ENCODE data around the gene UTS2R.

UTS2R gene

GRCh38 chr17:82371333-82372248, at the start of gene UTS2R:
Gene UTS2R (plus strand): TSS chr17:82371765. CDS start chr17:82374325, 2,560 bp downstream.
- Mint-ChIP-seq H3K27ac (peak within 1 kb of the TSS; percentile 70), H3K4me1 (peaks cover 24% of the 10 kb centered on the region), H3K4me3 (peak within 1 kb of the TSS; percentile 73), H3K36me3 (no peaks in the 10 kb centered on the region), H3K27me3 (peaks cover 63% of the 10 kb centered on the region), H3K9me3 (no peaks in the 10 kb centered on the region)
- peak; percentile 31 for ATAC-seq

GRCh38 chr17:82321947-82322466, 49.6 kb upstream of the UTS2R start:
- H3K27ac Mint-ChIP-seq, result peak overlapping the region; percentile 89
- no peak for ATAC-seq
- no peaks in the 10 kb centered on the region for H3K36me3 Mint-ChIP-seq
- peaks cover 46% of the 10 kb centered on the region for H3K27me3 Mint-ChIP-seq
- H3K9me3 Mint-ChIP-seq, result no peaks in the 10 kb centered on the region
- peaks cover 39% of the 10 kb centered on the region for H3K4me1 Mint-ChIP-seq
- H3K4me3 Mint-ChIP-seq, result peak overlapping the region; percentile 67

- Mint-ChIP-seq H3K27ac (peak overlapping the region; percentile 89), H3K27me3 (peaks cover 54% of the 10 kb centered on the region), H3K36me3 (no peaks in the 10 kb centered on the region)
Observed at GRCh38 chr17:82322526-82323453, 48.8 kb upstream of the UTS2R start.

GRCh38 chr17:82323514-82324234, 47.9 kb upstream of the UTS2R start:
- peaks cover 39% of the 10 kb centered on the region for H3K4me1 Mint-ChIP-seq
- H3K27ac Mint-ChIP-seq, result peak overlapping the region; percentile 89
- H3K4me3 Mint-ChIP-seq, result no peak overlapping the region
- no peaks in the 10 kb centered on the region for H3K36me3 Mint-ChIP-seq
- ATAC-seq, result no peak
- no peaks in the 10 kb centered on the region for H3K9me3 Mint-ChIP-seq
- H3K27me3 Mint-ChIP-seq, result peaks cover 60% of the 10 kb centered on the region

More at GRCh38 chr17:82322526-82323453, 48.8 kb upstream of the UTS2R start:
- ATAC-seq, result no peak
- peaks cover 39% of the 10 kb centered on the region for H3K4me1 Mint-ChIP-seq
- H3K9me3 Mint-ChIP-seq, result no peaks in the 10 kb centered on the region
- peak overlapping the region; percentile 67 for H3K4me3 Mint-ChIP-seq

GRCh38 chr17:82324566-82325285, 46.8 kb upstream of the UTS2R start:
- peaks cover 71% of the 10 kb centered on the region for H3K27me3 Mint-ChIP-seq
- H3K27ac Mint-ChIP-seq, result peak overlapping the region; percentile 89
- peaks cover 44% of the 10 kb centered on the region for H3K4me1 Mint-ChIP-seq
- no peaks in the 10 kb centered on the region for H3K9me3 Mint-ChIP-seq
- H3K36me3 Mint-ChIP-seq, result no peaks in the 10 kb centered on the region
- ATAC-seq, result no peak
- H3K4me3 Mint-ChIP-seq, result no peak overlapping the region

GRCh38 chr17:82325286-82326180, 46.0 kb upstream of the UTS2R start:
- no peak for ATAC-seq
- H3K27ac Mint-ChIP-seq, result no peak overlapping the region
- H3K27me3 Mint-ChIP-seq, result peaks cover 79% of the 10 kb centered on the region
- H3K36me3 Mint-ChIP-seq, result no peaks in the 10 kb centered on the region
- peaks cover 44% of the 10 kb centered on the region for H3K4me1 Mint-ChIP-seq
- H3K9me3 Mint-ChIP-seq, result no peaks in the 10 kb centered on the region
- H3K4me3 Mint-ChIP-seq, result no peak overlapping the region

- Mint-ChIP-seq H3K4me3 (no peak overlapping the region), H3K27me3 (peaks cover 97% of the 10 kb centered on the region), H3K36me3 (no peaks in the 10 kb centered on the region), H3K27ac (no peak overlapping the region), H3K4me1 (peaks cover 37% of the 10 kb centered on the region), H3K9me3 (no peaks in the 10 kb centered on the region)
- ATAC-seq, result no peak
Observed at GRCh38 chr17:82327289-82327688, 44.3 kb upstream of the UTS2R start.

- Mint-ChIP-seq H3K4me3 (no peak overlapping the region), H3K4me1 (peaks cover 37% of the 10 kb centered on the region), H3K27me3 (peaks cover 97% of the 10 kb centered on the region), H3K27ac (no peak overlapping the region), H3K9me3 (no peaks in the 10 kb centered on the region), H3K36me3 (no peaks in the 10 kb centered on the region)
- no peak for ATAC-seq
Observed at GRCh38 chr17:82327757-82328140, 43.8 kb upstream of the UTS2R start.

- H3K9me3 Mint-ChIP-seq, result no peaks in the 10 kb centered on the region
- no peak overlapping the region for H3K27ac Mint-ChIP-seq
- H3K27me3 Mint-ChIP-seq, result peaks cover 95% of the 10 kb centered on the region
- H3K4me1 Mint-ChIP-seq, result peaks cover 36% of the 10 kb centered on the region
- no peaks in the 10 kb centered on the region for H3K36me3 Mint-ChIP-seq
- no peak overlapping the region for H3K4me3 Mint-ChIP-seq
- ATAC-seq, result no peak
Observed at GRCh38 chr17:82328141-82328993, 43.2 kb upstream of the UTS2R start.

- no peaks in the 10 kb centered on the region for H3K9me3 Mint-ChIP-seq
- H3K4me1 Mint-ChIP-seq, result peaks cover 31% of the 10 kb centered on the region
- H3K27ac Mint-ChIP-seq, result no peak overlapping the region
- peaks cover 88% of the 10 kb centered on the region for H3K27me3 Mint-ChIP-seq
- no peak for ATAC-seq
- H3K4me3 Mint-ChIP-seq, result no peak overlapping the region
- no peaks in the 10 kb centered on the region for H3K36me3 Mint-ChIP-seq
Observed at GRCh38 chr17:82328994-82329507, 42.5 kb upstream of the UTS2R start.

GRCh38 chr17:82329683-82330321, 41.8 kb upstream of the UTS2R start:
- Mint-ChIP-seq H3K27ac (no peak overlapping the region), H3K4me1 (peaks cover 32% of the 10 kb centered on the region), H3K9me3 (no peaks in the 10 kb centered on the region), H3K4me3 (no peak overlapping the region), H3K36me3 (no peaks in the 10 kb centered on the region), H3K27me3 (peaks cover 83% of the 10 kb centered on the region)
- no peak for ATAC-seq
